ENCODE measurements around the gene RRBP1. TPM values are rescaled to one million over a fixed set of nuclear protein-coding genes. Genes with fewer than 3 reads are reported as not detected.

The RRBP1 gene
- total RNA-seq, 1 experiment from 2014 or later = 79.2 TPM

DNA sequence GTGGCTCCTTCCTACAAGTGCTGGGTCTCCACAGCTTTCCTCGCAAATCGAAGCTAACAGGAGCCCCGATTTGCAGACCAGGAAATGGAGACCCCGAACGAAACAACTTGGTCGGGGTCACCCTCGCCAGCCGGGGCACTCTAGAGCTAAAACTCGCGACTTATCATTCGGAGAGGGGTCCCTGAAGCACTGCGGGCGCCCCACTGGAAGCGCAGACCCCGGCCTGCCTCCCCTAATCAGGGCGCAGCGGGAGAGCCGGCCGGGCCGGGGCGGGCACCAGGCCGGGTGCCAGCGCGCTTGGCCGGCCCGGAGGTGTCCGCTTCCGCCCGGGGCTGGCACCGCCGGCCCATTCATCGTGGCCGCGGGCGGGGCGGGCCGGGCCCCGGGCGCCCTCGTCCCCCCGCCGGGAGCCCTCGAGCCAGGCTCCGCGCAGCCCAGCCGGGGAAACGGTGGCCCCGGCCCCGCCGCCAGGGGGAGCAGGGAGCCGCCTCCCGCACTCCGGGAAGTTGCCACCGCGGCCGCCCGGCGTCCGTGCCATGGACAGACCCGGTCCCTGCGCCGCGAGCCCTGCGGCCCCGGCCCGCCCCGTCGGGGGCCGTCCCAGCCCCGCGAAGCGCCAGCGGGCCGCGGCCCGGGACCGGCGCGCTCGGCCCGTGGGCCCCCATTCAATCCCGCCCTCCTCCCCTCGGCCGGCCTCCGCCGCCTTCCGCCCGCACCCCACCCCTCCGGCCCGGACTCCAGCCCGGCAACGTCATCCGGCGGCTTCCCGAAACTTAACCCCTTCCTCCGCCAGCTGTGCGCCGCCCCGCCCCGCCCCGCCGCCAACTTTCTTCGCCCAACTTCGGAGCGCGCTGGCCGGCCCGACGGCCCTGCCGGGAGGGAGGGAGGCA, 961 bp downstream of the RRBP1 start:
- peak; percentile 95 for DNase-seq
- H3K36me3 ChIP-seq (replicated peaks; ENCODE audit: control insufficient read depth, insufficient read depth, low read length) = peaks cover 5% of the 10 kb centered on the region; the same call in 1 of the 2 replicates
- no peaks in the 10 kb centered on the region for H3K27me3 ChIP-seq (ENCODE audit: control insufficient read depth, insufficient read depth, low read length)
- peak overlapping the region; percentile 98 for H3K4me3 ChIP-seq (ENCODE audit: insufficient read depth, low read depth, low read length)

DNA sequence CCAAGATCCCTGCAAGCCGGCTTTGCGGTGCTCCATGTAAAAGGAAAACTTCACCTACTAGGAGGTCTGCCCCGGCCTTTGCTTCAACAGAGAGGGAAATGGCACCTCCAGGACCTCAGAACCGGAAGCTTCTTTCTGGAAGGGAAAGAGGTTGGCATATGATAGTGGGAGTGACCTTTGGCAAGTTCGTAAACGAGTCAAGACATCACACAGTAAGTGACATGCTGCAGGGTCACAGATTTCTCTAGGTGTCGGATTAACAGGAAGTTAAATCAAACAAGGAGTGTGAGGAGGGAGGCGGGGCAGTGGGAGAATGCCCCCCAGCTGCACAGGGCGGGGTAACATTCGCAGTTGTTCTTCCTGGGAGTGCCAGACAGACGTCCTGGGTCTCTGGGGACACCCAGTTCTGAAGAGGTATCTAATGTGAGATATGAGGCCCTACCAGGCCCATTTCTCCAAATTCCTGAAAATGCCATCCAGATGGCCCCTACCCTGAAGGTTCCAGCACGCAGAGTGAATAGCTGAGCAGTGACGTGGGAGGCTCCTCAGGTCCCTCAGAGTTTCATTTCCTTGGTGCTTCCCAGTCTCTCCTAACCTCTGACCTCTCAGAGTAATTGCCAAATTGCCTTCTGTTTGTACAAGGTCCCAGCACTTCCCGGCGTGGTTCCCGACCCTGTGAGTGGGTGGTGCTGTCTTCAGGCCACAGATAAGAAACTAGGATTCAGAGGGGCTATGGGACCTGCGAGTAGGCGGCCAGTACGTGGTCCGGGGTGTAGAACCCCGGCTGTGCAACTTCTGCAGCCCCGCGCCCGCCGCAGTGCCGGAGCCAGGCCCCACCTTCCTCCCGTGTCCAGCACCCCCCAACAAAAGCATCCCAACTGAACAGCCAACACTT, 1.9 kb downstream of the RRBP1 start:
- no peak for DNase-seq
- H3K36me3 ChIP-seq (replicated peaks; ENCODE audit: control insufficient read depth, insufficient read depth, low read length) = peaks cover 5% of the 10 kb centered on the region; the same call in 1 of the 2 replicates
- no peaks in the 10 kb centered on the region for H3K27me3 ChIP-seq (ENCODE audit: control insufficient read depth, insufficient read depth, low read length)
- H3K4me3 ChIP-seq (ENCODE audit: insufficient read depth, low read depth, low read length) = peak overlapping the region; percentile 98

DNA sequence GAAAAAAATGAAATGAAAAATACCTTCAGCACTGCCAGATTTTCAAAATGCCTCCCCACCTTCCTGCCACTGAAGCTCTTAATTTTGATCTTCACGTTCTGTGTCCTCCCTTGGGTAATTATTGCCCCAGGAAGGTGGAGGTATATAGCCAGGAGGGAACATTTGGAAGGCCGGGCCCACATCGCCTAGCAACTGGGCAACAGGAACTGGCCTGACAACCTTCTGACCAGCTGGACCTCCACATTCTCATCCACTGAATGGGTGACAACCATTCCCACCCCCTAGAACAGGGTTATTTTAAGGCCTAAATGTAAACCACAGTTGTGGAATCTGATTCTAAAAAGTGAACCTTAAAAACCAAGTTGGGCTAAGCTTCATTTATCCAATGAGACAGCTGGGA, 3.2 kb downstream of the RRBP1 start:
- H3K4me3 ChIP-seq (ENCODE audit: insufficient read depth, low read depth, low read length) = no peak overlapping the region
- no peak for DNase-seq
- H3K27me3 ChIP-seq (ENCODE audit: control insufficient read depth, insufficient read depth, low read length) = no peaks in the 10 kb centered on the region
- peaks cover 5% of the 10 kb centered on the region; the same call in 1 of the 2 replicates for H3K36me3 ChIP-seq (replicated peaks; ENCODE audit: control insufficient read depth, insufficient read depth, low read length)

DNA sequence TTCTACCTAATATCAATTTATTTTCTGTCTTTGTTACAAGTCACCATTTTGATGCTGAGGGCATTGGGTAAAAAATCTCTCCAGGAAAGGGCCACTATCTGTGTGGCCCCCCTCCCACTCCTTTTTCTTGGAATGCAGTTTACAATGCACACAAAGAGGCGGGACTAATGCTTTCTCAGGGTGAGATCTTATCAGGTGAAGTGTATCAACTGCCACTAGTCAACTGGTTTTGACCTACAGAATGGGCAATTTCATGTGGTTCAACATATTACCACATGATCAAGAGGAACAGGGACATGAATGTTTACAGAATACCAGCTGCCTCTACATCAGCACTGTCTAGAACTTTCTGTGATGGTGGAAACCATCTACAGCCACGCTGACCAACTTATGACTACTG, 3.7 kb downstream of the RRBP1 start:
- no peak for DNase-seq
- Histone ChIP-seq H3K36me3 (replicated peaks; ENCODE audit: control insufficient read depth, insufficient read depth, low read length) (peaks cover 5% of the 10 kb centered on the region; the same call in 1 of the 2 replicates), H3K4me3 (ENCODE audit: insufficient read depth, low read depth, low read length) (no peak overlapping the region), H3K27me3 (ENCODE audit: control insufficient read depth, insufficient read depth, low read length) (no peaks in the 10 kb centered on the region)

DNA sequence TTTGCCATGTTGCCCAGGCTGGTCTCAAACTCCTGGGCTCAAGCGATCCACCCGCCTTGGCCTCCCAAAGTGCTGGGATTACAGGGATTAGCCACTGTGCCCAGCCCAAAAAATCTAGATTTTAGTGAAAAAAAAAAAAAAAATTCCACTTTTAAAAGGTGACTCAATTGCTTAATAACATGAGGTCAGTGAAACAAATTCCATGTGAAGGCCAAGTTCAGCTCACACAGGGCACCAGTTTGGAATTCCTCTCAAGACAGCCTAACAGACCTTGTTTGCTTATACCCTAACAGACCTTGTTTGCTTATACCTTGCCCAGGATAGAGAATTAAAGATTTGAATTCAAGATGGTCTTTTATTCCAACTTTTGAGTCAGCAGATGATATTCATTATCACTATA, 5.1 kb downstream of the RRBP1 start:
- DNase-seq = no peak
- Histone ChIP-seq H3K4me3 (ENCODE audit: insufficient read depth, low read depth, low read length) (no peak overlapping the region), H3K27me3 (ENCODE audit: control insufficient read depth, insufficient read depth, low read length) (no peaks in the 10 kb centered on the region), H3K36me3 (replicated peaks; ENCODE audit: control insufficient read depth, insufficient read depth, low read length) (peaks cover 5% of the 10 kb centered on the region; the same call in 1 of the 2 replicates)

DNA sequence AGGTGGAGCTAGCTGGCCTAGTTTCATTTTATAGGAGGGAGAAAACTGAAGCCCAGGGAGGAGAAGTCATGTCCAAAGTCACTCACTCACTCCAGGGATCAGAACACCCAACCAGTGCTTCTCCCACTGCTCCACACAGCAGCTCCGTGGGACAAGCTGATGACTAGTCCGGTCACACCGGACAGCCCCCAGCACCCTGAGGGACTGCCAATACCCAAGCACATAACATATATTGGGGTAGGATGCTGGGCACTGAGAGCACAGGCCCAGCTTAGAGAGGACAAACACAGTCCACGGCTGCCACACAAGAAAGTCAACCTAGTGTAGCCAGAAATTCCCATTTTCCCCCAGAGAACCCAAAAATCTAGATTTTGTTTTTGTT, 5.7 kb downstream of the RRBP1 start:
- no peak for DNase-seq
- Histone ChIP-seq H3K27me3 (ENCODE audit: control insufficient read depth, insufficient read depth, low read length) (no peaks in the 10 kb centered on the region), H3K4me3 (ENCODE audit: insufficient read depth, low read depth, low read length) (no peak overlapping the region), H3K36me3 (replicated peaks; ENCODE audit: control insufficient read depth, insufficient read depth, low read length) (peaks cover 5% of the 10 kb centered on the region; the same call in 1 of the 2 replicates)

DNA sequence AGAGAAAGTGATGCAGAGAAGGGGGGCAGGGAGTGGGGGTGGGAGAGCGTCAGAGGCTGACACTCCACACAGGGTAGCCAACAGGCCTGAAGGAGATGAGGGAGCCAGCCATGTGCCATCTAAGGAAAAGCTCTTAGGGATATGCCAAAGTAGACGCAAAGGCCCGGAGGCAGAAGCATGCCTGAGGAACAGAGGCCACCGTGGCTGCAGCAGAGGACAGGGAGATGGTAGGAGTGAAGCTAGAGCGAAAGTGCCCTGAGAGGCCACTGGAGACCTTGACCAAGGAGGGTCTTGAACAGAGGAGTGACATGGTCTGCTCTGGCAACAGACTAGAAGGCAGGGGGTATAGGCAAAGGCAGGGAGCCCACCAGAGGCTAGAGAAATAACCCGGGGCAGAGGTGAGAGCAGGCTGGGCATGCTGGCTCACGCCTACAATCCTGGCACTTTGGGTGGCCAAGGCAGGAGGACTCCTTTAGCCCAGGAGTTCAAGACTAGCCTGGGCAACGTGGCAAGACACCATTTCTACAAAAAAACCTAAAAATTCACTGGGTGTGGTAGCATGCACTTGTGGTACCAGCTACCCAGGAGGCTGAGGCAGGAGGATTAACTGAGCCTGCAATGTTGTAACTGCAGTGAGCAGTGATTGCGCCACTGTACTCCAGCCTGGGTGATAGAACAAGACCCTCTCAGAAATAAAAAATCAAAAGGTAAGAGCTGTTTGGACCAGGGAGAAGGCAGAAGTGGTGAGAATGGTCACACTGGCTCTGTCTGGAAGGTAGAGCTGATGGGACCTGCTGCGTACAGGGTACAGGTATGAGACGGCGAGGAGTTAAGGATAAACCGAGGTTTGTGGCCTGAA, 6.3 kb downstream of the RRBP1 start:
- Histone ChIP-seq H3K36me3 (replicated peaks; ENCODE audit: control insufficient read depth, insufficient read depth, low read length) (peaks cover 5% of the 10 kb centered on the region; the same call in 1 of the 2 replicates), H3K27me3 (ENCODE audit: control insufficient read depth, insufficient read depth, low read length) (no peaks in the 10 kb centered on the region)

DNA sequence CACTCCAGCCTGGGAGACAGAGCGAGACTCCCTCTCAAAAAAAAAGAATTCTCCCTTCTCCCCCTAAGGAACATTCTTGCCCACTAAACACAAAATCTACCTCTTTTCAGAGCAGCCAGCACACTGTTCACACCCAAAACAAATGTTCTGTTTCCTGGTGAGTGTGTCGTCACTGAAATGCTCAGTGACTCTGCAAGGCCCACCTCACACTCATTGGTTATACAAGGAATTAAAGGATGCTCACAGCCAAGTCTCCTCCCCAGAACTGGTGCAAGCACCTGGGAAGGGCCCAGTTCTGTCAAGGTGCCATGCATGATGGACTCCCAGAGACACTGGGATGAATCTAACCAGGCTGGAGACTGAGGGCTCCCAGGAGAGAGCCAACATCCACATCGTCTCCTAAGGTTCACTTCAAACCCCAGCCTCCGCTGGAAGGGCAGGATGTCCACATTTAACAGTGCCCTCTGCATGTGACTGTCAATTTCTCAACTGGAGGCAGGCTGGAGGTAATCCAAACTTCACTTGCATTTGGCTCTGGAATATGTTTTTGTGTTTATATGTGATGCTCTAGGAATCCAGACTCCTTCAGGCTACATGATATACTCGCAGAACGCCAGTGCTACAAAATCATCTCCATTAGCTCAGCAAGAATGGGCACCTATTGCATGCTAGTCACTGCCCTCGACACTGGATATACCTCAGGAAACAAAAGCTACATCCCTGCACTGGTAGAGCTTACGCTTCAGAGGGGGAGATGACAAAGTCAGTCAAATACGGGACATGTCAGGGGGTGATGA, 7.1 kb downstream of the RRBP1 start:
- no peak for DNase-seq
- H3K36me3 ChIP-seq (replicated peaks; ENCODE audit: control insufficient read depth, insufficient read depth, low read length) = peaks cover 5% of the 10 kb centered on the region; the same call in 1 of the 2 replicates
- no peak overlapping the region for H3K4me3 ChIP-seq (ENCODE audit: insufficient read depth, low read depth, low read length)
- no peaks in the 10 kb centered on the region for H3K27me3 ChIP-seq (ENCODE audit: control insufficient read depth, insufficient read depth, low read length)

More for the DNA sequence above, 6.3 kb downstream of the RRBP1 start:
- DNase-seq = no peak
- no peak overlapping the region for H3K4me3 ChIP-seq (ENCODE audit: insufficient read depth, low read depth, low read length)

DNA sequence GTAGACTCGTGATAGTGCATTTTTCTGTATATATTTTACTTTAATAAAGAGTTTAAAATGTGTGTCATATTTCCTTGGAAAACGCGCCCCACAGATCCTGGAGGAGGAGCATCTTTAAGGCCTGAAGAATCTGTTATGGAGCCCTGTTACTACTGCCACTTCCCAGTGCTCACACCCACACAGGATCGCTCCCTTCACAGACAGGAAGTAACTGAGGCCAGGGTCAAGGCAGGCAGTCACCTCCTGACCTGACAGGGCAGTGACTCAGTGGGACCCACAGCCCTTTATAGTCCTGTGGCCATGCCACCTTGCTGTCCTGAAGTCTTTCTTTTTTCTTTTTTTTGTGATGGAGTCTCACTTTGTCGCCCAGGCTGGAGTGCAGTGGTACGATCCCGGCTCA, 9.0 kb downstream of the RRBP1 start:
- H3K4me3 ChIP-seq (ENCODE audit: insufficient read depth, low read depth, low read length) = no peak overlapping the region
- H3K36me3 ChIP-seq (replicated peaks; ENCODE audit: control insufficient read depth, insufficient read depth, low read length) = peaks cover 2% of the 10 kb centered on the region; the same call in 1 of the 2 replicates
- H3K27me3 ChIP-seq (ENCODE audit: control insufficient read depth, insufficient read depth, low read length) = no peaks in the 10 kb centered on the region
- no peak for DNase-seq

DNA sequence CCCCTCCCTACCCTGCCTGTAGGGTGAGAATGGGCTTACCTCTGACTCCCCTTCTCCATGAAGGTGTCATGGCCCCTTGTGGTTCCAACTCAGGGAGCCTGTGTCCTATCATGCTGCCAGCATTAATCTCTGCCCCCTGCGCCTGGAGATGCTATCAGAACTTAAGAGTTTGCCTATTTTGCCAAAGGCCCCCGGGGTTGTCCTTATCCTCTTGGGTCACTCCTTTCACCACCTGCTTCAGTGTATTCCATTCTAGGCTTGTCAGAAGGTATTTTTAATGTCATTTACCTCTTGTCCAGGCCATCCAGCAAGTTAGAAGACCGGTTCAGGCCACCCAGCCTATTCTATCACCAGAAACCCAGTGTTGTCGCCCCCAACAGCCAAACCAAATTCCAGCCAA, 10.5 kb downstream of the RRBP1 start:
- DNase-seq = no peak
- H3K4me3 ChIP-seq (ENCODE audit: insufficient read depth, low read depth, low read length) = no peak overlapping the region
- no peaks in the 10 kb centered on the region; the same call in 1 of the 2 replicates for H3K36me3 ChIP-seq (replicated peaks; ENCODE audit: control insufficient read depth, insufficient read depth, low read length)
- H3K27me3 ChIP-seq (ENCODE audit: control insufficient read depth, insufficient read depth, low read length) = no peaks in the 10 kb centered on the region

DNA sequence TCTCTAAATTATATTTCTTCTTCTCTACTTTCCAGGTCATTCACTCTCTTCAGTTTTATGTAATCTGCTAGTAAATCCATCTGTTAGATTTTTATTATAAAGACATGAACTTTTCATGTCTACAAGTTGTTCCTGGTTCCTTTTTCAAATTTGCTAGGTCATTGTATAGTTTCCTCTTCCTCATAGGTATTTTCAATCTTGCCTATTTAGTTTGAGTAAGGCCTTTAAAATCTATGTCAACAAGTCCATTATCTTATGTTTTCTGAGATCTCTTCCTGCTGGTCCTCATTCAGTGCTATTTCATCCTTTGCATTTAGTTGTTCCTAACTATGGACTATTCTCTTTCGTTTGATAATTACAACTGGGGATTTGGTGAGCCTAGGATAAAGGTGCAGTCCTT, 11.0 kb downstream of the RRBP1 start:
- DNase-seq = no peak
- no peak overlapping the region for H3K4me3 ChIP-seq (ENCODE audit: insufficient read depth, low read depth, low read length)
- no peaks in the 10 kb centered on the region for H3K36me3 ChIP-seq (replicated peaks; ENCODE audit: control insufficient read depth, insufficient read depth, low read length)
- H3K27me3 ChIP-seq (ENCODE audit: control insufficient read depth, insufficient read depth, low read length) = no peaks in the 10 kb centered on the region

DNA sequence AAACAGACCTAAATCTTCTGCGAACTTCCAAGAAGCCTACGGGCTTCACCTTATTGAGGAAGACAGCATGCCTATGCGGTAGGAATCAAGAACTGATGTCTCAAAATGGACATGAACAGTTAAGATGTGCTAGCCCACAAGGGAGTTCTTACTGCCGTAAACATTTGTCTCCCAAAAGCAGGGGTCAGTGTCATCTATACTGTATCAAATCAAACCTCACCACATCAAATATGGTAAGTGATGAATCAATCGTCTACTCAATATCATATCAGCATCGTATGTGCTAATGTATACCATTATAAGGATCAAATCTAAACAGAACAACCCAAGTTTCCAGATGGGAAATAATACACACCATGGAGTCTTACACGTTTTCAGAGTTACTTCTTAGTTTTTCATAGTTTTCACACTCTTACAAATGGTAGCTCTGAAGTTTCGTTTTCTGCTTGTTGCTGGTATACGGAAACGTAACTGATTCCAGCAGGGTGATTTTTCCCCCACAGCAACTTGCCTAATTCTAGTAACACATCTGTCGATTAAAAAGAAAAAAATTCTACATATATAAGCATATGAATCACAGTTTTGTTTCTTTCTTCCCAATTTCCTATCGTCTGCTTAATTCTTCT, 12.6 kb downstream of the RRBP1 start:
- H3K36me3 ChIP-seq (replicated peaks; ENCODE audit: control insufficient read depth, insufficient read depth, low read length) = no peaks in the 10 kb centered on the region
- no peaks in the 10 kb centered on the region for H3K27me3 ChIP-seq (ENCODE audit: control insufficient read depth, insufficient read depth, low read length)
- H3K4me3 ChIP-seq (ENCODE audit: insufficient read depth, low read depth, low read length) = no peak overlapping the region
- no peak for DNase-seq

DNA sequence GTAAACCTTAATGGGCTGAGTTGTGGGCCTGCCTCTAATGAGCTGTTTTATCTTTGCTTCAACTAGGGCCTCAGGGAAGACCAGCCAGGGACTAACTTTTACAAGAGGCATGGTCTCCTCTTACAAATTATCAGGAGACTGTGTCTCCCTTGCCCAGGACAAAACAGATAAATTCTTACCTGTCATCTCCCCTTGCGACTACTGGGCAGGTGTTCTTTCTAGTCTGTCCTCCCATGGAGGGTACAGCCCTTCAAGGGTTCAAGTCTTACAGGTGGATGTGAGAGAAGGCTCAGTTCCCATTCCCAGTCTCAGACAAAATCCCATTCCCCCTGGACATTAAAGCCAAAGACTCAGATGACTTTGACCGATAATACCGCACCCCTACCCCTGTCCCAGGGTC, 13.6 kb downstream of the RRBP1 start:
- Histone ChIP-seq H3K27me3 (ENCODE audit: control insufficient read depth, insufficient read depth, low read length) (no peaks in the 10 kb centered on the region), H3K36me3 (replicated peaks; ENCODE audit: control insufficient read depth, insufficient read depth, low read length) (no peaks in the 10 kb centered on the region), H3K4me3 (ENCODE audit: insufficient read depth, low read depth, low read length) (no peak overlapping the region)
- no peak for DNase-seq
